ENCODE results near the gene TADA3.

Gene TADA3

GRCh38 chr3:9780458-9780812, 11.8 kb downstream of the TADA3 start:
- Histone ChIP-seq H3K9me3 (ENCODE audit: insufficient read depth, low read length, severe bottlenecking) (no peaks in the 10 kb centered on the region), H3K9ac (ENCODE audit: low read depth, low read length) (peak overlapping the region; percentile 4; the same call in 1 of the 2 replicates), H3K79me2 (ENCODE audit: insufficient read depth, low read length) (no peaks in the 10 kb centered on the region), H3K27me3 (ENCODE audit: insufficient read depth, low read length, poor library complexity) (peaks cover 8% of the 10 kb centered on the region), H3K27ac (ENCODE audit: low read length) (peak overlapping the region; percentile 62; the same call in 1 of the 2 replicates), H2AFZ (ENCODE audit: low read depth, low read length) (no peak overlapping the region), H3K4me3 (ENCODE audit: low read depth in 1 of 2, low read length in 2 of 2) (no peak overlapping the region), H3K4me1 (ENCODE audit: insufficient read depth, low read length) (peaks cover 28% of the 10 kb centered on the region), H4K20me1 (ENCODE audit: insufficient read depth, low read length) (peaks cover 31% of the 10 kb centered on the region), H3K36me3 (ENCODE audit: insufficient read depth, low read length) (peaks cover 30% of the 10 kb centered on the region), H3K4me2 (ENCODE audit: insufficient read depth, low read length) (peak overlapping the region; percentile 39; the same call in 1 of the 2 replicates)
- TF ChIP-seq CTCF (IDR thresholded peaks at IDR 0.05; ENCODE audit: borderline replicate concordance, extremely low read depth, low read length, poor library complexity, severe bottlenecking) (no peak), EZH2 (IDR thresholded peaks at IDR 0.05; ENCODE audit: borderline replicate concordance, low read depth, low read length, severe bottlenecking) (no peak)
- DNase-seq (no peak), ATAC-seq (ENCODE audit: insufficient read depth, low read depth) (peak; percentile 2; the same call in 1 of the 3 replicates)

- H3K4me3 ChIP-seq (ENCODE audit: low read depth in 1 of 2, low read length in 2 of 2), result no peak overlapping the region
Measured at GRCh38 chr3:9779721-9780457, 12.4 kb downstream of the TADA3 start.

DNA sequence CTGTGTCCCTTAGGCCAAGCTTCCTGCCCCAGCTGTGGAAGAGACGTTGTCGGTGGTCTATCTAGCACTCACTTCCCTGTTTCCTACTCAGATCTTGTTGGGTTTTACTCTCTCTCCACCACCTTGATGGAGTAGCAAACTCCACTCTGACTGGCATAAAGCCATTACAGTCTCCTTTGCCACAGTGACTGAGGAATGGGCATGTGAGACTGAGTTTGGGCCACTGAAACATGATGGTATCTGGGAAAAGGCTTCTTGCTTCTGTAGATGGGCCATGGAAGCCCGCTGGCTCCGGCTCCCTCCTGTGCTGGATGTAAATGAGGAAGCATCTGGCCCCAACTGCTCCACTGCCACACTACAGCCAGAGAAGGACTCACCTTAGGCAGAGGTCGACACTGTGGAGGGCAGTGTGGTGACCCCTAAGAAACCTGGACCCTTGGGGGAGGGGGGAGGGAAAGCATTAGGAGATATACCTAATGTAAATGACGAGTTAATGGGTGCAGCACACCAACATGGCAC, 13.1 kb downstream of the TADA3 start:
- no peak overlapping the region for H3K9ac ChIP-seq (ENCODE audit: low read depth, low read length)
- peaks cover 23% of the 10 kb centered on the region for H3K36me3 ChIP-seq (ENCODE audit: insufficient read depth, low read length)
- no peaks in the 10 kb centered on the region for H3K79me2 ChIP-seq (ENCODE audit: insufficient read depth, low read length)
- peaks cover 28% of the 10 kb centered on the region for H3K4me1 ChIP-seq (ENCODE audit: insufficient read depth, low read length)
- TF ChIP-seq EZH2 (IDR thresholded peaks at IDR 0.05; ENCODE audit: borderline replicate concordance, low read depth, low read length, severe bottlenecking) (no peak), CTCF (IDR thresholded peaks at IDR 0.05; ENCODE audit: borderline replicate concordance, extremely low read depth, low read length, poor library complexity, severe bottlenecking) (no peak)
- no peak overlapping the region for H3K4me3 ChIP-seq (ENCODE audit: low read depth in 1 of 2, low read length in 2 of 2)
- DNase-seq (no peak), ATAC-seq (ENCODE audit: insufficient read depth, low read depth) (no peak)
- no peaks in the 10 kb centered on the region for H3K9me3 ChIP-seq (ENCODE audit: insufficient read depth, low read length, severe bottlenecking)
- H4K20me1 ChIP-seq (ENCODE audit: insufficient read depth, low read length), result peaks cover 31% of the 10 kb centered on the region
- no peak overlapping the region for H2AFZ ChIP-seq (ENCODE audit: low read depth, low read length)
- peaks cover 8% of the 10 kb centered on the region for H3K27me3 ChIP-seq (ENCODE audit: insufficient read depth, low read length, poor library complexity)
- no peak overlapping the region for H3K27ac ChIP-seq (ENCODE audit: low read length)
- no peak overlapping the region for H3K4me2 ChIP-seq (ENCODE audit: insufficient read depth, low read length)

More at GRCh38 chr3:9779721-9780457, 12.4 kb downstream of the TADA3 start:
- peak; percentile 73 for DNase-seq
- peak overlapping the region; percentile 4; the same call in 1 of the 2 replicates for H3K9ac ChIP-seq (ENCODE audit: low read depth, low read length)
- no peaks in the 10 kb centered on the region for H3K79me2 ChIP-seq (ENCODE audit: insufficient read depth, low read length)
- H3K4me2 ChIP-seq (ENCODE audit: insufficient read depth, low read length), result peak overlapping the region; percentile 39; the same call in 1 of the 2 replicates
- no peaks in the 10 kb centered on the region for H3K9me3 ChIP-seq (ENCODE audit: insufficient read depth, low read length, severe bottlenecking)
- H2AFZ ChIP-seq (ENCODE audit: low read depth, low read length), result no peak overlapping the region
- H3K27me3 ChIP-seq (ENCODE audit: insufficient read depth, low read length, poor library complexity), result peaks cover 8% of the 10 kb centered on the region
- no peak for TF ChIP-seq CTCF (IDR thresholded peaks at IDR 0.05; ENCODE audit: borderline replicate concordance, extremely low read depth, low read length, poor library complexity, severe bottlenecking)
- TF ChIP-seq EZH2 (IDR thresholded peaks at IDR 0.05; ENCODE audit: borderline replicate concordance, low read depth, low read length, severe bottlenecking), result no peak
- peaks cover 25% of the 10 kb centered on the region for H3K36me3 ChIP-seq (ENCODE audit: insufficient read depth, low read length)
- peak overlapping the region; percentile 62 for H3K27ac ChIP-seq (ENCODE audit: low read length)
- peak; percentile 92 for ATAC-seq (ENCODE audit: insufficient read depth, low read depth)
- H4K20me1 ChIP-seq (ENCODE audit: insufficient read depth, low read length), result peaks cover 31% of the 10 kb centered on the region
- H3K4me1 ChIP-seq (ENCODE audit: insufficient read depth, low read length), result peaks cover 28% of the 10 kb centered on the region
